ENCODE data around the gene KIF24. TPM values are rescaled to one million over a fixed set of nuclear protein-coding genes. Genes with fewer than 3 reads are reported as not detected.

Gene KIF24
- total and polyA plus RNA-seq, 2 of the 4 experiments (the other 2 are of a cell fraction): 1.4 to 3.0 TPM

GRCh38 chr9:34374339-34374738 is 45.3 kb upstream of the KIF24 start:
- no TSS peak for BruUV-seq (replicated peaks)

More at GRCh38 chr9:34374339-34374738, 45.3 kb upstream of the KIF24 start:
- WGBS, 2 experiments (ENCODE audit: extremely low coverage in 2 of 2, insufficient read length in 1 of 2): 79% methylated on average over 2 of the region's 3 CpGs; no CpG with 5 or more reads in 1 of the 2 experiments
- no peak overlapping the region for H2BK20ac ChIP-seq (ENCODE audit: low read depth, low read length)
- H3K18ac ChIP-seq (ENCODE audit: low read depth, low read length): no peak overlapping the region
- no peak overlapping the region for H2BK5ac ChIP-seq (ENCODE audit: low read depth, low read length, poor library complexity, severe bottlenecking)
- ChIA-PET POLR2A (ENCODE audit: unreplicated experiment) (no interaction called here), CTCF (interaction anchor here (0.6 kb wide), 1 partner anchor 72 kb away, joined by 6 read pairs; no protein-coding TSS in a partner anchor)
- in situ Hi-C loops (cut with MboI; ENCODE audit: low sequenced_read_pairs): no loop called here
- dilution Hi-C loops (cut with HindIII; ENCODE audit: low sequenced_read_pairs, unreplicated experiment): no loop called here
- H3K4ac ChIP-seq (ENCODE audit: low read depth, low read length): no peak overlapping the region
- H4K5ac ChIP-seq (ENCODE audit: low read depth, low read length): no peak overlapping the region
- no peak overlapping the region for H3K4me2 ChIP-seq (ENCODE audit: low read depth, low read length)
- no peak overlapping the region for H2AK5ac ChIP-seq (ENCODE audit: low read depth, low read length)
- H3K56ac ChIP-seq (ENCODE audit: extremely low read depth, insufficient read depth, low read length): no peak overlapping the region
- no peak overlapping the region for H3K9ac ChIP-seq (ENCODE audit: low read depth, low read length)
- H2BK120ac ChIP-seq (ENCODE audit: low read depth, low read length): no peak overlapping the region
- H3K27me3 ChIP-seq (ENCODE audit: control insufficient read depth, insufficient read depth, low read length): peaks cover 26% of the 10 kb centered on the region; the same call in 1 of the 2 replicates
- no peak overlapping the region for H3K27ac ChIP-seq (ENCODE audit: insufficient read depth, low read length)
- DNase-seq (no peak), ATAC-seq (ENCODE audit: low read depth) (no peak)
- H2AFZ ChIP-seq (replicated peaks; ENCODE audit: low read length, poor library complexity): no peak overlapping the region
- no peak overlapping the region for H2AK9ac ChIP-seq (replicated peaks; ENCODE audit: low read depth, low read length, poor library complexity)
- no peak overlapping the region for H2BK15ac ChIP-seq (ENCODE audit: low read depth, low read length)
- no peak overlapping the region for H4K8ac ChIP-seq (ENCODE audit: low read depth in 2 of 2, low read length in 2 of 2)
- no peaks in the 10 kb centered on the region; the same call in 1 of the 2 replicates for H4K20me1 ChIP-seq (ENCODE audit: insufficient read depth, low read length)
- no peak overlapping the region for H3K23ac ChIP-seq (ENCODE audit: low read depth, low read length)
- H3K4me3 ChIP-seq (ENCODE audit: insufficient read depth, low read depth, low read length): no peak overlapping the region
- peaks cover 3% of the 10 kb centered on the region; the same call in 1 of the 2 replicates for H3K36me3 ChIP-seq (ENCODE audit: control insufficient read depth, insufficient read depth, low read length)
- peaks cover 8% of the 10 kb centered on the region; the same call in 1 of the 2 replicates for H3K9me1 ChIP-seq (ENCODE audit: insufficient read depth, low read length)
- H3K79me1 ChIP-seq (ENCODE audit: low read depth in 1 of 2, low read length in 2 of 2): no peaks in the 10 kb centered on the region
- intact Hi-C loops (cut with micrococcal nuclease): no loop called here
- H4K91ac ChIP-seq (ENCODE audit: insufficient read depth, low read depth, low read length): no peak overlapping the region
- H3K9me3 ChIP-seq (ENCODE audit: control insufficient read depth, insufficient read depth, low read length): peaks cover 12% of the 10 kb centered on the region; the same call in 1 of the 2 replicates
- TF ChIP-seq USF2 (IDR thresholded peaks at IDR 0.05; ENCODE audit: low read depth, low read length): no peak
- TF ChIP-seq FOS (IDR thresholded peaks at IDR 0.05; ENCODE audit: low read depth, low read length): no peak
- TF ChIP-seq CEBPB (IDR thresholded peaks at IDR 0.05; ENCODE audit: low read depth, low read length): no peak
- TF ChIP-seq MAZ (IDR thresholded peaks at IDR 0.05; ENCODE audit: borderline replicate concordance, low read depth, low read length): no peak
- TF ChIP-seq POLR2A (IDR thresholded peaks at IDR 0.05; ENCODE audit: low read depth, low read length): no peak
- TF ChIP-seq RAD21 (IDR thresholded peaks at IDR 0.05; ENCODE audit: low read length): no peak
- TF ChIP-seq ELK1 (IDR thresholded peaks at IDR 0.05; ENCODE audit: borderline replicate concordance, low read depth, low read length): no peak
- TF ChIP-seq CHD1 (IDR thresholded peaks at IDR 0.05; ENCODE audit: low read depth, low read length): no peak
- TF ChIP-seq RFX5 (IDR thresholded peaks at IDR 0.05; ENCODE audit: low read depth, low read length): no peak
- TF ChIP-seq NFE2L2 (IDR thresholded peaks at IDR 0.05; ENCODE audit: low read depth, low read length): no peak
- TF ChIP-seq CTCF (conservative IDR thresholded peaks at IDR 0.05; ENCODE audit: low read depth, low read length): no peak
- no peak for TF ChIP-seq MXI1 (IDR thresholded peaks at IDR 0.05; ENCODE audit: borderline replicate concordance, low read depth, low read length)
- TF ChIP-seq BHLHE40 (IDR thresholded peaks at IDR 0.05; ENCODE audit: low read depth, low read length): no peak
- H3K4me1 ChIP-seq (ENCODE audit: control insufficient read depth, insufficient read depth, low read length): peaks cover 2% of the 10 kb centered on the region; the same call in 1 of the 2 replicates
- H3K14ac ChIP-seq (replicated peaks; ENCODE audit: low read depth, low read length): no peak overlapping the region
